B cell (primary cell): ENCODE measurements around the gene TMBIM4.

ENCODE experiments used
- CTCF ChIP-seq: fragments of 200-600 bp; IDR thresholded peaks from one replicate; pipeline ENCODE4 v1.8.0; 2022; ENCODE audit warnings: antibody characterized with exemption, mild to moderate bottlenecking
- EZH2 ChIP-seq: IDR thresholded peaks from 2 replicates; pipeline ENCODE4 v1.6.1; 2012; ENCODE audit warnings: borderline replicate concordance, low read depth, mild to moderate bottlenecking, moderate library complexity, low read length; ENCODE audit not compliant: insufficient read depth, poor library complexity, severe bottlenecking

- TF ChIP-seq EZH2: no peak
- TF ChIP-seq CTCF: no peak
Measured at GRCh38 chr12:66203820-66204219, 34.0 kb upstream of the TMBIM4 start.
